GM19395 (cell line): ENCODE results near the gene AMOTL2.

Source experiments
- ATAC-seq: cut with Tn5 transposase; IDR thresholded peaks from one replicate; pipeline ENCODE4 v1.9.1; 2021; ENCODE audit warnings: mild to moderate bottlenecking, moderate library complexity; ENCODE audit not compliant: unreplicated experiment

Gene AMOTL2

GRCh38 chr3:134336587-134336986, 37.7 kb downstream of the AMOTL2 start:
- no peak for ATAC-seq

GRCh38 chr3:134334901-134335280, 39.4 kb downstream of the AMOTL2 start:
- ATAC-seq = no peak

GRCh38 chr3:134334231-134334900, 39.9 kb downstream of the AMOTL2 start:
- ATAC-seq = no peak

GRCh38 chr3:134333522-134334181, 40.6 kb downstream of the AMOTL2 start:
- ATAC-seq = no peak

DNA sequence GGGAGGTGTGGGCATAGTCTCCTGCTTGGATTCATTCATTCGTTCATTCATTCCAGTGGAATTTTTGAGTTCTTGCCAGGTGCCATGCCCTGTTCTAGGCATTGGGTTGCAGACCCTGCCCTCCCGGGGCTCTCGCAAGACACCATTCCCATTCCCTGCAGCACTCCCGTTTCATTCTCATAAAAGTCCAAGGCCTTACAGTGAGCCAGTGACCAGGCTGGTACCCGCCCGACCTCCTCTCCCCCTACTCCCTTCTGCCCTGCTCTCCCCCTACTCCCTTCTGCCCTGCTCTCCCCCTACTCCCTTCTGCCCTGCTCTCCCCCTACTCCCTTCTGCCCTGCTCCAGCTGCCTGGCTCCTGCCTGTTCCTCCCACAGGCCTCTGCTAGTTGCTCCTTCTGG, 41.9 kb downstream of the AMOTL2 start:
- ATAC-seq = no peak

GRCh38 chr3:134331811-134332199, 42.4 kb downstream of the AMOTL2 start:
- ATAC-seq = no peak

- no peak for ATAC-seq
Observed at GRCh38 chr3:134330883-134331810, 43.1 kb downstream of the AMOTL2 start.

GRCh38 chr3:134328846-134329245, 45.4 kb downstream of the AMOTL2 start:
- no peak for ATAC-seq

- ATAC-seq = no peak
Observed at GRCh38 chr3:134328147-134328591, 46.1 kb downstream of the AMOTL2 start.

DNA sequence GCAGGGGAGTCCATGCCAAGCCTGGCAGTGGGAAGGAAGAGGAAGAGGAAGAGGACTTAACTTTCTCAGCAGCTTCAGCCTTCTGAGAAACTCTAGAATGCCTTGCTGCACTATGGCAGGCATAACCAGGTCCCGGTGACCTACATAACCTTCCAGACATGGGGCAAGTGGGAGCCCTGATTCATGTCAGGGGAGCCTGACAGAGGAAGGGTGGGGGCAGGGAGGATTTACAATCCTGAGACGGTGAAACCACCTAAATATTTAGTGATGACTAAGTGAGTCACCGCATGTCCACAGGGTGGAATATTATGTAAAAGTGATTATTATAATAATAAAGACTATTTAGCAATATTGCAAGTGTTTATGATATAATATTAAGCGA, 46.7 kb downstream of the AMOTL2 start:
- ATAC-seq = no peak

GRCh38 chr3:134326760-134327593, 47.3 kb downstream of the AMOTL2 start:
- no peak for ATAC-seq

DNA sequence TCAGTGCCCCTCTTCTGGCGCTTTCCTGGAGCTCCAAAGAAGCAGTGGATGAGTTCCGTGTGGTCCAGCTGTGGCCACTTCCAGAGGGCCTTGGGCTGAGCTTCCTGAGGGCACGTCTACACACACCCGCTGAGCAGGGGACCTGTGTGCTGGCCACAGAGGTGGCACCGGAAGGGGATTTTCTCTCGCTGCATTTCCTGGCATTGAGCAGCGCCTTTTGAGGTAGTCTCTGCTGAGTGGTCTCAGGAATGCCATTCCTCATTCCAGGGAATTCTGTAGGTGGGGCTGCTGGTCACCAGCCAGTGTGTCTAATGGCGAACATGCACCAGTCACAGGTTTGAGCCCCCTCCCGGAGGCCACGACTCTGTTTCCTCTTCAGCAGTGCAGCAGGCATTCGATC, 48.1 kb downstream of the AMOTL2 start:
- no peak for ATAC-seq

DNA sequence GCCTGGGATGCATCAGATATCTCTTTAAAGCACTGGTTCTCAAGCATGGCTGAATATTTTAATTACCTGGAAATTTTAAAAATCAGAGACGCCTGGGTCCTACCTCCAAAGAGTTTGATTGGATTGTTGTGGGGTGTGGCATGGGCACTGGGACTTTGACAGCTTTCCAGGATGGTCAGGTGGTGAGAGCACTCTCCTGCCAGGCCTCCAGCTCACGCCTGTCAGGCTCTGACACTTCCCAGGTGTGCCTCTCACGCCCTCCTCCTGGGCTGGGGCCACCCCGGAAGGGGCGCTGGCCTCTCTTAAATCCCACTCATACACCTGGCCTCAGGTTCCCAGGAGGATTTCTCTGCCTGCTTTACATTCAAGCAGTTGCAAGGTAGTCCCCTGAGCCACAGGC, 48.5 kb downstream of the AMOTL2 start:
- no peak for ATAC-seq

DNA sequence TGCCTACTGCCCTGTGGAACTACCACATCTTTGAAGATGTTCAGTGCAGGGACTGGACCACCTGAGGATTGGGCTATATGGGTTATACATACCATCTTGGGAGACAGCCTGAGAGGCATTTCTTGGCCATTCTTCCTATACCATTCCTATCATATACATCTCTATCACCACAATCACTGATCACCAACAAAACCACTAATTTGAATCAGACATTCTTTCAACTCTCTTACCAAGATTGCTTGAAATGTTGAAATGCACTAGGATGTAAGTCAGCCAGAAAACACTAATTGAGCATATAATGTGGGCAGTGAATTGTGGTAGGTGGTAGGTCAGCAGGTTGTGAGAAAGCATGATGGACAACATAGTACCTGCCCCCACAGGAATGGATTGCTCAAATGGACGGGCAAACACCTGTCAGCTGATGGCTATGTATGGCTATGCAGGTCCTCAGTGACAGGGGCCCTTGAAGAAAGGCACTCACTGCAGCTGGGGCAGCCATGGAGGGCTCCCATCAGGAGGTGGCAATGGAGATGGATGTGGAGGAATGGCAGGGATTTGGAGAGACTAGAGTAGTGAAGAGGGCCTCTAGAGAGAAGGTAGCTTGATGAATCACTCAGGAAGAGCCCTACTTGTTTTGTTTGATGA, 49.1 kb downstream of the AMOTL2 start:
- ATAC-seq = no peak

- no peak for ATAC-seq
Observed at GRCh38 chr3:134323966-134324962, 50.0 kb downstream of the AMOTL2 start.

DNA sequence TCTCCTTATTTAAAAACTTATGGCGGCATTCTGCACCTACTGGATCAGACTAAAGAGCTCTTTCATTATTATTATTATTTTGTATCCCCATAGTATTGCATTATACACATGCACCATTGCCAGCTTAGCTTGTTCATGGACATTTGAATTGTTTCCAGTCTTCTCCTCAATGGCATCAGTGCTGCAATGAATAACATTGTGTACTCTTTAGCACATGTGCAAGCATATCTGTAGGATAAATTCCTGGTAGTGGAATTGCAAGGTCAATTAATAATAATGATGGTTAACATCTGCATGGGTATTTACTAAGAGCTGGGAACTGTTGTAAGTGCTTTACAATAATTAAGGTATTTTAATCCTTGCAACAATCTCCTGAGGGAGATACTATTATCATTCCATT, 52.0 kb downstream of the AMOTL2 start:
- no peak for ATAC-seq

DNA sequence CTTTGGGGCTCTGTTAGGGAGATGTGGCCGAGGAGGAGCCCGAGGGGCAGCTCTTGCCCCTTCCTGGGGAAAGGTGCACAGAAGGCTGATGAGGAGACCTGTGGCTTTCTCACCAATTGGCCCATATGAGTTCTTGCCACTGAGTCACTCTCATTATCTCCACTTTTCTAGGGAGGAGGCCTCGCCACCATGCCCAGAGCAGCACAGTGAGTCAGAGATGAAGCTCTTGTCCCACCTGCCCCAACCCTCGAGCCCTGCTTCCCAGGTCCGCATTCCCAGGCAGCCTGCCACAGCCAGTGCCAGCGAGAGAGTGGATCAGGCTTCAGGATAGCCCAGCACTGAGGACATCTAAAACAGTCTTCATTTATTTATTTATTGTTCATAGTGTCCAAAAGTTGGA, 53.5 kb downstream of the AMOTL2 start:
- no peak for ATAC-seq

- ATAC-seq = no peak
Observed at GRCh38 chr3:134319931-134320330, 54.3 kb downstream of the AMOTL2 start.

- ATAC-seq = no peak
Observed at GRCh38 chr3:134318166-134318565, 56.1 kb downstream of the AMOTL2 start.
